ENCODE measurements around the gene MYLK.
"Not testable (repeated sequence)": the region's sequence is repeated elsewhere in the genome, so short reads cannot be mapped to it uniquely, and the experiment has no call there.

Gene MYLK

DNA sequence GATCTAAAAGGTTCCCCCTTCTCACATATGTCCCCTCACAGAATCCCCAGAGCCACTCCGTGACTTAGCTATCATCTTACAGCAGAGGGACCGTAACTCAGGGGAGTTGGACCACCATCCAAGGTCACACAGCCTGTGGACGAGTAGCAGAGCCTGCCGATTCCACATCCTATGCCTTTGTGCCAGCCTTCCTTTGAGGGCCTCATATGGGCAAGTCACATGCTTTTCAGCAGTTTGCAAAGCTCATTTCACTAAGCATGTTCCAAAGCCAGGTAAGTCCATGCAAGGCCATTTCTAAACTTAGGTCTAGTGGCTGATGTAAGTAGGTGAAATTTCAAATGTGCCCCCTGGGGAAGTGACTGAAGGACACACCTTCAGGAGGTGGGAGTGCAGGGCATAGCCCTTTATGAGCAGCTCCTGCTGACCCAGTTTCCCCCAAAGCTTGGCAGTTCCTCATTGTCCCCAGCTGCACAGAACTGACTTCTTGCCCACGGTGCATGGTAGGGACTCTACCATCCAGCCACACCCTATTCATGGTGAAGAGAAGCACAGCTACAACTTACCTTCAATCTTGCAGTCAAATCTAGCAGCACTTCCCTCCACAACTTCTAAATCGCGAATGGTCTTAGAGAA, 265.9 kb downstream of the MYLK start:
- no peak for DNase-seq

DNA sequence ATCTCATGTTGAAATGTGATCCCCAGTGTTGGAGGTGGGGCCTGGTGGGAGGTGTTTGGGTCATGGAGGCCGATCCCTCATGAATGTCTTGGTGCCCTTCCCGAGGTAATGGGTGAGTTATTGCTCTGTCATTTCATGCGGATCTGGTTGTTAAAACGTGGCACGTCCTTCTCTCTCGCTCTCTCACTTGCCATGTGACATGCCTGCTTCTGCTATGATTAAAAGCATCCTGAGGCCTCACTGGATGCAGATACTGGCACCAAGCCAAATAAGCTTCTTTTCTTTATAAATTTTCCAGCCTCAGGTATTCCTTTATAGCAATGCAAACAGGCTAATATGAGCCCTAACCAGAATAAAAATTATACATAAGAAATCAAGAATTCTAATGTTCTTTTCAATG, 267.5 kb downstream of the MYLK start:
- DNase-seq: no peak

DNA sequence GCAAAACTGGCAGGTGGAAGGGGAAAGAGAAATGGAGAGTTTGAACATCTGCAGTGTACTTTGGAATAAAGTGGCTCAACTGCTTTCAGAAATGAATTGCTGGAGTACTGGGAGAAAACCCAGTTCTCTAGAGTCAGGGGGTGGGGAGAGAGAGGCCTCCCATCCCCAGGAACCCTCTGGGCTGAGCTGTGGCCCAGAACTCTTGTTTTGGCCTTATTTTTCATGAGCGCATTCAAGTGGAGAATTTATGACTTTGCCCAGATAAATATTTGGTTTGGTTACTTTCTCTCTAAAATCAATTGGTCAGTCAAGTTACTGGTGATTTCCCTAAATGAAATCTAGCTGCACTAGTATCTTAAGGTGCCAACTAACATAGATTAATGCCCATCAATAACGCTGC, 270.6 kb downstream of the MYLK start:
- no peak for DNase-seq

DNA sequence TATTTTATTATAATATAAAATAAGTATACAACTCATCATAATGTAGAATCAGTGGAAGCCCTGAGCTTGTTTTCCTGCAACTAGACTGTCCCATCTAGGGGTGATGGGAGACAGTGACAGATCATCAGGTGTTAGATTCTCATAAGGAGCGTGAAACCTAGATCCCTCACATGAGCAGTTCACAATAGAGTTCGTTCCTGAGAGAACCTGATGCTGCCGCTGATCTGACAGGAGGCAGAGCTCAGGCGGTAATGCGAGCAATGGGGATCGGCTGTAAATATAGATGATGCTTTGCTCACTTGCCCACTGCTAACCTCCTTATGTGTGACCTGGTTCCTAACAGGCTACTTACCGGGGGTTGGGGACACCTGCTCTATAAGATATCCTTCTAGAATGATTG, 272.5 kb downstream of the MYLK start:
- not testable (repeated sequence) for DNase-seq

DNA sequence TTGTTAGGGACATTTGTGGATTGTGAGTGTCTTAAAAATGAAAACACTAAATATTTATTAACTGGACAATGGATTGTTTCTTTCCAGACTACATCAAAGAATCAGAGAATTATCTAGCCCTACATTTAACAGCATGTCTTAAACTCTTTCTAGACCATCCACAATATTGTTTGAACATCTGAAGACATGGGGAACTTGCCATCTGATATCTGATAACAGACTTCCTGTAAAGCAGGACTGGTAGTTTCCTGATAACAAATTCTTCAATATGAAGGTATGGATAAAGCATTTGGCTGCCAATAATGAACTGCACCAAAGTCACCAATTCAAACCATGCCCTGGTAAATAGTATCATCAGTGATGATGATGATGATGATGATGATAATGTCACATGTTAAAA, 273.1 kb downstream of the MYLK start:
- DNase-seq: no peak

DNA sequence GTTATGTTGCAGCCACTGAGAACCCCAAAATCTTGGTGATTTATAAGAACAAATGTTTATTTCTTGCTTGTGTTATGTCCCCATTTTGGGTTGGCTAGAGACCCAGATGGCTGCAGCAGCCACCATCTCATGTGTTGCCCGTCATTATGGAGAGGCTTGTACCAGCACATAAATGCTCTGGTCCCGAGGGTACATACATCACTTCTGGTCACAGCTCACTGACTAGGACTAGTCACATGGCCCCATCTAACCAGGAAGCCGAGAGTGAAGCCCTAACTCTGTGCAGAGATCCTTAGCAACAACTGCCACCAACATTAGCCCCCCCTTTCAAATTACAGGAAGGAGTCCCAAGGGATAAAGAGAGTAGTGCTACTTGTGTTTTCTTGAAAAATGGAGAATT, 273.8 kb downstream of the MYLK start:
- no peak for DNase-seq

DNA sequence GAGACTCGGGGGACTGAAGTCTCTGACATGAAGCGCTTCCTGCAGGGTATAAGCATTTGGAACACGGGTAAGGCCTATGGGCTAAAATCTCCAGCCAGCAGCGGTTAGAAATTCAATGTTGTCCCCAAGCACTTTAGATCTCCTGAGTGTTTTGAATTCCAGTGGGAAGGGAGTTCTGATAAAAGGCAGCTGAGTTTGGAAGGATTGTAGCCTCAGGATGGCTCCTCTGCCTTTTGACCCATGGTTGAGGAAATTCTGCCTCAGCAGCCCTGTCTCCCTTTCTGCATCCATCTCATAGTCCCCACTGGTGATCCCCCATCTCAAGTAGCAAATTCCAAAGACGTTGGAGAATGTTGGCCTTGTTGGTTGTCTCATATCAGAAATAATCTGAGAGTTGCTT, 275.1 kb downstream of the MYLK start:
- DNase-seq: no peak

DNA sequence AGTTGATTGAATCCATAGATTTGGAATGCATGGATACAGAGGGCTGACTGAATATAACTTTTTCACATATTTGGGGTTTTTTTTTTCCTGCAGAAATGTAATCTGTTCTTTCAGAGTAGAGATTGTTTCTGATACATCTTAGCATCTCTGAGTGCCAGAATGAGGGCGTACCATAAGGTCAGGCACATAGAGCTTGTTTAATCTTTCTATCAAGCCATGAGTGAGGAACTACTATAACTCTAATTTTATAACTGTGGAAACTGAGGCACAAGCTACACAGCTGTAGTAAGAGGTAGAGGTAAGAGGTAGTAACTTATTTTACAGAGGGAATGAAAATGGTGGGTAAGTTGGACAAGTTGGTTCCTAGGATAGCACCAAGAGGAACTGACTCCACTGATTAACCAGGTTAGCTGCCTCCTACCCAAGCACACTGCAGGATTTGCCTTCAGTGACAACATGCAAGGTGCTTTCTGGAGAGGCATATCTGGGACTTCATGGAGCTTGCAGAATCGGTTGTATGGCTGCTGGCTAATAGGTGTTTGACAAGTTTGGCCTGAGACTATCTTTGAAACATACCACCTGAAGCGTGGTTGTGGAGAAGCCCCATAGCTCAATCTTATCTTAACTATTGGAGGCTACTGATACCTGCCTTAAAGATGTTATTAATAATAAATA, 275.7 kb downstream of the MYLK start:
- DNase-seq: no peak

DNA sequence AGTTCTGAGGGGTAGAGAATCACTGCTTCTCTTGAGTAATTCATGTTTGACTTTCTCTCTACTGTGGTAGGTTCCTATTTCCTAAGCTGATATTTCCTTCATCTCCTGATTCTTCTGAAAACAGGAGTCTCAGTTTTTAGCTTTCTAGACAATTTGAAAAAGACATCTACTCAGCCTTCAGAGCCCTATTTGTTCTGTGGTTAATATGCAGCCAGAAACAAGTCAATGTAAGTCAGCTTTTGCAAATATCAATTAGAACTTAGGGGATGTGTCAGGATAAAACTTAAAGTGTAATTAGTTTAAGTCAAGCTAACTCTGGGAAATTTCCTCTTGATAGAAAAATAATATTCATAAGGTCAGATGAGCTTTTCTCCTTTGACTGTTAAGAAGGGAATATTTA, 277.6 kb downstream of the MYLK start:
- no peak for DNase-seq

DNA sequence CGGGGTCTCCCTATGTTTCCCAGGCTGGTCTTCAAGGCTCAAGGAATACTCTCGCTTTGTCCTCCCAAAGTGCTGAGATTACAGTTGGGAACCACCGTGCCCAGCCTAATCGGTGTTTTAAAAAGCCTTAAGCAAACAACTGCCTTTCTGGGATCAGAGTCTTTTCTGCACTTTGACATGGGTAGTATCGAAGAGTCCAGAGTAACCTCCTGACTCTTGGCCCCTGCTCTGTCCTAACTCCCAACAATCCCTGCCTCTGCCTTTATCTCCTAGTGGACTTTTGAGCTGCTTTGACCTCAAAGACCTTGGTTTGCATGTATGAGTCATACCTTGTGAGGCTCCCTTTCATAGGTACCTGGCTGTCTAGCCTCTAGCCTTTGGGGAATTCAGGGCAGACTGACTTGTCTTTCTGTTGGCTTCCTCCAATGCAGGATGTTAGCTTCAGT, 278.3 kb downstream of the MYLK start:
- no peak for DNase-seq

DNA sequence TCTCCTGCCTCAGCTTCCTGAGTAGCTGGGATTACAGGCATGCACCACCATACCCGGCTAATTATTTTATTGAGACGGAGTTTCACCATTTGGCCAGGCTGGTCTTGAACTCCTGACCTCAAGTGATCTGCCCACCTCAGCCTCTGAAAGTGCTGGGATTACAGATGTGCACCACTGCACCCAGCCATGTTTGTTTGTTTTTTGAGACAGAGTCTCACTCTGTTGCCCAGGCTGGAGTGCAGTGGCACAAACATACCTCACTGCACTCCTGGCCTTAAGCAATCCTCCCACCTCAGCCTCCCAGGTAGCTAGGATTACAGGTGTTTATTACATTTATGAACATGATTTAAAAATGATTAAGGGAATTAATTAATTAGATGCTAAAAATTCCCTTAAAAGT, 281.0 kb downstream of the MYLK start:
- DNase-seq: not testable (repeated sequence)

DNA sequence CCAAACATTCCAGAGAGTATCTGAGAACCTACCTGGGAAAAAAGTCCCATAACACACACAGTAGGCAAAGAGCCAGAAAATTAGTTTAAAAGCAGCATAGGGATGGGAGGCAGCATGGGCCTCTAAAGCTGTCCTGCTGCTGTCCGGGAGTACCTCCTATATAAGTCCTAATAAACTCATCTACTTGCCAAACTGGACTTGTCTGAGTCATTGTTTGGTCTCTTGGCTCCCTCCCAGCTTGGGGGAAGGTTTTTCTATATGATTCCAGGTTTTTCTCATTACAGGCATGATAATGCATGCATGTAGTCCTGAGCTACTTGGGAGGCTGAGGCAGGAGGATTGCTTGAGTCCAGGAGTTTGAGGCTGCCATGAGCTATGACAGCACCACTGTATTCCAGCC, 281.8 kb downstream of the MYLK start:
- no peak for DNase-seq

DNA sequence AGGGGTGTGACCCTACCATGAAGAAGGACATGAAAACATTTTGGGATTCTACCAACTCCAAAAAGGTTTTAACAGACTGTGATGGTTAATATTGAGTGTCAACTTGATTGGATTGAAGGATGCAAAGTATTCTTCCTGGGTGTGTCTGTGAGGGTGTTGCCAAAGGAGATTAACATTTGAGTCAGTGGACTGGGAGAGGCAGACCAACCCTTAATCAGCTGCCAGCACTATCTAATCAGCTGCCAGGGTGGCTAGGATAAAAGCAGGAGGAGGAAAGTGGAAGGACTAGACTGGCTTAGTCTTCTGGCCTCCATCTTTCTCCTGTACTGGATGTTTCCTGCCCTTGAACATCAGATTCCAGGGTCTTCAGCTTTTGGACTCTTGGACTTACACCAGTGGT, 283.3 kb downstream of the MYLK start:
- not testable (repeated sequence) for DNase-seq

DNA sequence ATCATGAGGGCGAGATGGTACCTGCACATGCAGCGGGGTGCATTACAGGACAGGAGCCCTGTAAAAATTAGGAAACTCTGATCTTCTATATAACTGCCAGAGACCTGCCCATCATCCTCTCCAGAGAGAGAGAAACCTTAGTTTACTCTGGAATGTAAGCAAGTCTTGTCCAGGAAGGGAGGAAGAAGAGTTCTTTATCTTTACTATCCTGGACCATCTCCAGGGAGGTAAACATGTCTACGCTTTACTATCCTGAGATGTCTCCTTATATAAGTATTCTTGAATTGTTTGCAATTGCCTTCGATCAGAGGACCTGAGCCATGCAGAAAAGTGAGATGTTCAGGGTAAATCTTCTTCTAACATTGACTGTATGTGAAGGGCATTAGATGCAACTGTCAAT, 286.6 kb downstream of the MYLK start:
- DNase-seq: no peak

DNA sequence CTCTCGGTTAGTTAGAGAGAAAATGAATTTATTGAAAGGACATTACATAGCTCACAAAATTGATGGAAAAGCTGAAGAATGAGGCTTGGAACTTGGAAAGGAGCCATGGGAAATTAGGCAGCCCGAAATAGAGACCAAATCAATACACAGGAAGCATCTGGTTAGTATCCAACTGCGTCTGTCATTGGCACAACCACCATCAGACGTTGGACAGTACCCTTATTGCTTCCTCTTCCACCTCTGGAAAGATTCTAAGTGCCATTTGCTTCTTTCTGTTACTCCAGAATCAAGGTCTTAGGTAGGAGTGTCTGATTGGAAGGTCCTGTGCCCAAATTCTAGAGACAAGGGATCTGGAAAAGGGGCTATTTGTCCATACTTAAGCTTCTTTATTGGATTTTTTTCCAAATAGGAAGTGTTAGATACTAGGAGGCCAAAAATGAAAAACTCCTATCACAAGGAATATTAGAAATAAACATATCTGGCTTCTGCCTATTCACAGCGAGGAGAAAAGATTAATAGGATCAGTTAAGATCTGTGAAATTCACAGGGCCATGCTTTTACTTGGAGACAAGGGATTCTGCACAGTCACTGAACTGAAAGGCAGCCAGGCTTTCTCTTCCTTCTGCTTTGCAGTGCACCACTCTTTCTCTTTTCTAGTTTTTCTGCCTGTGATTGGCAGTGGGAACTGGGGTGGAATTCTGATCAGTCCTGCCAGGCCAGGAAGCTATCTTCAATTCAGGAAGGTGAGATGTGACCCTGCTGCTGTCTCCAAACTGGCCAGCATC, 288.5 kb downstream of the MYLK start:
- DNase-seq: no peak

DNA sequence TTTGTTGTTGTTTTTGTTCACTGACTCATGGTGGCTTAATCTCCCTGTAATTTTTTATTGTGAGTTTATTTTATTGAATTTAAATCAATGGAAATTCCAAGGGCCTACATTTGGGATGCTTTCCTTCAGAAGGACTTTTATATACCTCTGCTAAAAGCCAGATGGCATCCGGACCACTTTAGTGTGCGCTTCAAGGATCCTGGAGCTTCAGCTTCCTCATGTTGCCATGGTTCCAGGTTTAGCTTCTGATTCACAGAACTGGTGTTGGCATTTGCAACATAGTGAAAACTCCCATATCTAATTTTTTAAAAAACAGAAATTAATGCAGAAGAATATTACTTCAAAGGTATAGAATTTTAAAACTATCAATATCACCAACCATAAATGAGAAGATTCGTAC, 290.8 kb downstream of the MYLK start:
- no peak for DNase-seq

DNA sequence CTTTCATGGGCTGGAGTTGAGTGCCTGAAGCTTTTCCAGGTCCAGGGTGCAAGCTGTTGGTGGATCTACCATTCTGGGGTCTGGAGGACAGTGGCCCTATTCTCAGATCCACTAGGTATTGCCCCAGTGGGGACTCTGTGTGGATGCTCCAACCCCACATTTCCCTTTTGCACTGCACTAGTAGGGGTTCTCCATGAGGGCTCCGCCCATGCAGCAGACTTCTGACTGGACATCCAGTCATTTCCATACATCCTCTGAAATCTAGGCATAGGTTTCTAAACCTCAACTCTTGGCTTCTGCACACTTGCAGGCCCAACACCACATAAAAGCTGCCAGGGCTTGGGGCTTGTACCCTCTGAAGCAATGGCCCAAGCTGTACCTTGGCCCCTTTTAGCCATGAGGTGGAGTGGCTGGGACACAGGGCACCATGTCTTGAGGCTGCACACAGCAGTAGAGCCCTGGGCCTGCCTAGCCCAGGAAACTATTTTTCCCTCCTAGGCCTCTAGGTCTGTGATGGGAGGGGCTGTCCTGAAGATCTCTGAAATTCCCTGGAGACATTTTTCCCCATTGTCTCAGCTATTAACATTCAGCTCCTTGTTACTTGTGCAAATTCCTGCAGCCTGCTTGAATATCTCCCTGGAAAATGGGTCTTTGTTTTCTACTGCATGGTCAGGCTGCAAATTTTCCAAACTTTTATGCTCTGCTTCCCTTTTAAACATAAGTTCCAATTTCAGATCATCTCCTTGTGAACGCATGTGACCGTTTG, 293.3 kb downstream of the MYLK start:
- DNase-seq: no peak

DNA sequence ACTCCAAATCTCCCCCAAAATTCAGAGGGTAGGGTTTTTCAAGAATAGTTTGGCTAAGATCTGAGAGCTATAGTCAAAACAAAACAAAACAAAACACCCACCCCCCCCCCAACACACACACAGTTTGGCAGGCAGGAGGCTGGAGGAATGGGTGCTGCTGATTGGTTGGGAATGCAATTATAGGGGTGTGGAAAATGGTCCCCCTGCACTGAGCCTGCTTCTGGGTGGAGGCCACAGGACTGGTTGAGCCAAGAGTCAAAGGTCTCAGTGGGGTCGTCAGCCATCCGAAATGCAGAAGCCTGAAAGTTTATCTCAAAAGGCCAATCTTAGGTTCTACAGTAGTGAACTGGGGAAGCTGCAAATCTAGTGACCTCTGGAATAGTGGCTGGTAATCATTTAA, 296.7 kb downstream of the MYLK start:
- no peak for DNase-seq

DNA sequence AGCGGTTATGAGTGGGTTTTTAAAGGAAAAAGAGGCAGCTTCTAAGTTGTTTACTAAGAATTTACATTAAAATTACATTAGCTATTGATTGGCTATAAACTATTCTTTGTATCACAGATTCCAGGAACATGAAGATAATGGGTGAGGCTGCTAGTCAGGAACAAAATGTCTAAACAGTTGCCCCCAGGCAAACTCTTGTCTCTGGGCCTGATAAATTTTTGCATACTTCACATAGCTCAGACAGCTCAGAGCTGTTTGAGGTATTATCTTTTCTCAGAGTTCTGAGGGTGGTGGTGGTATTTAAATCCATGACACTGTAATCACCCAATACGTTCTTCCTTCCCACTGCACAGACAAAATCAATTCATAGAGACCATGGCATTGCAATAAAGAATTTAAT, 297.2 kb downstream of the MYLK start:
- no peak for DNase-seq

DNA sequence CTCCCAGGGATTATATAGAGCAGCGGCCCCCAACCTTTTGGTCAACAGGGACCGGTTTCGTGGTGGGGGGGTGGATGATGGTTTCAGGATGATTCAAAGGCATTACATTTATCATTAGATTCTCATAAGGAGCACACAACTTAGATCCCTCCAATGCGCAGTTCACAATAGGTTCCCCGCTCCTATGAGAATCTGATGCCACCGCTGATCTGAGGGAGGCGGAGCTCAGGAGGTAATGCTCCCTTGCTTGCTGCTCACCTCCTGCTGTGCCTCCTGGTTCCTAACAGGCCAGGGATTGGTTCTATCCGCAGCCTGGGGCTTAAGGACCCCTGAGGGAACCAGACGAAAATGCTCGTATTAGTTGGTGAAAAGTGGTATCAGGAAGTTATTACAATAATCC, 298.0 kb downstream of the MYLK start:
- DNase-seq: peak; percentile 49

DNA sequence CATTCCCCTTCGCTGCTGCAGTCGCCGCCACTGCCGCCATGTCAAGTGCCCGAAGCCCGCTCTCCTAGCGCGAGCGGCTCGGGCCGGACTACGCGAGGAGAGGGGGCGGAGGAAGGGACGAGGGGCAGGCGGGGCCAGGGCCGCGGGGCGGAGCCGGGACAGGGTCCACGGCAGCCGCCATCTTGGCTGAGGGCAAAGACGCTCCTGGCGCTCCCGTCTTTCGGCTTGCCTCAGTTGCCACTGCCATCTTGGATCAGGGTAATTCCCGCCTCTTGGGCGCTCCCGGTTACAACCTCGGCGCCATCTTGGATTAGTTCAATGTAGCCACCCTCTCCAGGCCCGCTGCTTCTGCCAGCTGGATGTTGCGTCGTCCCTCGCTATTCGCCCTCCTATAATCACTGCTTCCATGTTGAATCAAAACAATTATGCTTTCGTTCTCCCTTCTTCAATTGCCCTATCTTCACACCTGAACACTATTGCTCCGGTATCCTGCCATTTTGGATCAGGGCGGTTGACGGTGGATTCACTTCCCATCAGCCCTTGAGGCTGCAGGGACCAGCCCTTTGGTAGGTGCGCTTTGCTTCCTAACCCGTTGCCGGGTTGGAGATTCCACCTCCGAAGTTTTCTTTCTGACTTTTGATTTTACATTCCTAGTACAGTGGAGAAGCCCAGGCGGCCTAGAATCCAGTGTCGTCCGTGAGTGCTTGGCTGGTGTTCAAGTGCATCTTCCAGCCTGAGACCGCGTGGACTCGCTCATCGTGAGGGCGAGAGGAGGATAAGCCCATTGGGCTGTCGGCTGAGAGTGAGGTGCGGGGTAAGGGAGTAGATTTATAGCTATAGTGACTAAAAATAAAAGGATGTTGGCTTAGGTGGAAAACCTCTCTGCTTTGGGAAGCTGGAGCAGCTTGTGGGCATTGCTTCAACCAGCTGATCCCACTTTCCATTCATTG, 298.9 kb downstream of the MYLK start, which contains the start of gene HACD2:
Gene HACD2 (minus strand): TSS at position 66 of the 950 bp plus-strand sequence. CDS start 26 bp downstream, at position 40.
- peak; percentile 97 for DNase-seq
